ENCODE results near the gene SHC2. TPM values are rescaled to one million over a fixed set of nuclear protein-coding genes. Genes with fewer than 3 reads are reported as not detected.
A peak's percentile ranks its signal among the peaks of the same experiment; 100 is the strongest.
"Not testable (repeated sequence)": the region's sequence is repeated elsewhere in the genome, so short reads cannot be mapped to it uniquely, and the experiment has no call there.

Gene SHC2
- total RNA-seq, 1 donor from 2014 or later, result 35.4 TPM

DNA sequence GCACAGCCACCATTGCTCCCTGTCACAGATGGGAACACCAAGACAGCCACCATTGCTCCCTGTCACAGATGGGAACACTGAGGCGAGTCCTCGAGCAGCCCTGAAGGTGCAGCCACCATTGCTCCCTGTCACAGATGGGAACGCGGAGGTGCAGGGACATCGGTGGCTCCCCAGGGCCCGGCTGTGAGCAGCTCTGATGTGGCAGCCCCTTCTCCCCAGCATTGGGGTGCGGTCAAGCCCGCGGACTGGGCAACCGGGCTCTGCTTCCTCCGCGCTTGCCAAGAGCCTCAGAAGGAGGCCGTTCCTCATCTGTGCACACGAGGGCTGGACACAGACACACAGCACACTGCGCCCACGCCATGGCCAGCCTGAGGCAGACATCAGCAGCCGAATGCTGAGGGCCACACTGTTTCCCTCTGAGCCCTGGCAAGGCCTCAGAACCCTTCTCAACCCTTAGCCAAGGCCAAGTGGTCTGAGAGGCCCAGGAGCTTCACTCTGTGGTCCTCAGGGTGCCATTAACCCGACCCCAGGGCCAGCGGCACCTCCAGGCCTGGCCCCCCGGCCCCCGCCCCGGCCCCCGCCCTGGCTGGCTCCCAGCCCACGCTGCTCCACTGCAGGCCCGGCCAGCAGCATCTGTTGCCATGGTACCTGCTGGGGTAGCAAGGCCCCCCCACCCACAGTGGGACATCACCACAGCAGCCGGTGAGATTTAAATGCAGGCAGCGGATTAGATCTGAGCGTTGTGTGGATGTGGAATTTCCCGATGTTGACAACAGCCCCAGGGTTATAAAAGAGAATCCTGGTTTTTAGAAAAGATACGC is 70.2 kb downstream of the SHC2 start:
- DNase-seq (ENCODE audit: extremely low spot score, unreplicated experiment), result no peak

DNA sequence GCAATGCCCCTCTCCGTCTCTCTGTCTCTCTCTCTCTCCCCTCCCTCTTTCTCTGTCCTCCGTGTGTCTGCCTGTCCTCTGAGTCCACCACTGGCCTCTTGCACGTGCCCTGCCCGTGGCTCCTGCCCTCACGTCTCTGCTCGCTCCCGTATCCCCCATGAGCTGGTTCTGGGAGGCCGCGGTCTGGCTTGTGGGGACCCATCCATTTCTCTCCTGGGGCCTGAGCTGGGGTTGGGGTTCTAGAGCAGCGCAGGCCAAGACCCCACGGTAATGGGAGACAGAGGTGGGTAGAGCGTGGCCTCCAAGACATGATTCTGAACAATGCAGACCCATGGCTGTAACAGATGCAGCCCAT is 70.9 kb downstream of the SHC2 start:
- no peaks in the 10 kb centered on the region for H3K9me3 Mint-ChIP-seq
- TF ChIP-seq, protein P1, sequence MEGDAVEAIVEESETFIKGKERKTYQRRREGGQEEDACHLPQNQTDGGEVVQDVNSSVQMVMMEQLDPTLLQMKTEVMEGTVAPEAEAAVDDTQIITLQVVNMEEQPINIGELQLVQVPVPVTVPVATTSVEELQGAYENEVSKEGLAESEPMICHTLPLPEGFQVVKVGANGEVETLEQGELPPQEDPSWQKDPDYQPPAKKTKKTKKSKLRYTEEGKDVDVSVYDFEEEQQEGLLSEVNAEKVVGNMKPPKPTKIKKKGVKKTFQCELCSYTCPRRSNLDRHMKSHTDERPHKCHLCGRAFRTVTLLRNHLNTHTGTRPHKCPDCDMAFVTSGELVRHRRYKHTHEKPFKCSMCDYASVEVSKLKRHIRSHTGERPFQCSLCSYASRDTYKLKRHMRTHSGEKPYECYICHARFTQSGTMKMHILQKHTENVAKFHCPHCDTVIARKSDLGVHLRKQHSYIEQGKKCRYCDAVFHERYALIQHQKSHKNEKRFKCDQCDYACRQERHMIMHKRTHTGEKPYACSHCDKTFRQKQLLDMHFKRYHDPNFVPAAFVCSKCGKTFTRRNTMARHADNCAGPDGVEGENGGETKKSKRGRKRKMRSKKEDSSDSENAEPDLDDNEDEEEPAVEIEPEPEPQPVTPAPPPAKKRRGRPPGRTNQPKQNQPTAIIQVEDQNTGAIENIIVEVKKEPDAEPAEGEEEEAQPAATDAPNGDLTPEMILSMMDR (conservative IDR thresholded peaks at IDR 0.05), result no peak

More for the DNA sequence above, 70.2 kb downstream of the SHC2 start:
- Mint-ChIP-seq H3K27ac (no peak overlapping the region), H3K4me1 (ENCODE audit: unreplicated experiment) (no peaks in the 10 kb centered on the region), H3K27me3 (peaks cover 7% of the 10 kb centered on the region), H3K4me3 (no peak overlapping the region), H3K36me3 (no peaks in the 10 kb centered on the region), H3K9me3 (peaks cover 2% of the 10 kb centered on the region)
- TF ChIP-seq, protein P1 (conservative IDR thresholded peaks at IDR 0.05), result no peak

DNA sequence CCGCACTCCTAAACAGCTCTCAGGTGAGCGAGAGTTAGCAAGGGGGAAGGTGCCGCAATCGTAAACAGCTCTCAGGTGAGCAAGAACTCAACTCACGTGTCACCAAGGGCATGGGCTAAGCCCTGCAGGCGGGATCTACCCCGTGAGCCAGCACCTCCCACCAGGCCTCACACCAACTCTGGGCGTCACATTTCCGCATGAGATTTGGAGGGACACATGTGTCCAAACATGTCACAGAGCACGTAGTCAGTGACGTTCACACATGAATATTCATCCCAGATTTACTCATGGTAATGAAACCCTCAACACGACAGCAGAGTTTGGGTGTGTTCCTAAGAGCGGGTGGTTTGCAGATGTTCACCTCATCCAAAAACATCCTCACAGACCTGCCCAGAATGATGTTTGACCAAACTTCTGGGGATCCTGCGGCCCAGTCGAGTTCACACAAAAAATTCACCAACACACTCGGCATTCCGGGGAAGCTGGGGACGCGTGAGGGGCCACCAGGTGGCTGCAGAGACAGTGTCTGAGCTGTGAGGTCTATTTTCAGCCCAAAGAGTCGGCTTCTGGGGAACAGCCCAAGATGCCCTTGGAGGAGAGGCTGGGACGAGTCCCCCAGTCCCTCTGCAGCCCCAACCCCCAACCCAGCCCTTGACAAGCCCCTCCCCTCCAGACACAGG is 71.4 kb downstream of the SHC2 start:
- Mint-ChIP-seq H3K27ac (no peak overlapping the region), H3K9me3 (no peaks in the 10 kb centered on the region)
- no peak for DNase-seq (ENCODE audit: extremely low spot score, unreplicated experiment)

More for the DNA sequence above, 70.9 kb downstream of the SHC2 start:
- no peak for DNase-seq (ENCODE audit: extremely low spot score, unreplicated experiment)
- no peaks in the 10 kb centered on the region for H3K36me3 Mint-ChIP-seq
- H3K27ac Mint-ChIP-seq, result no peak overlapping the region
- H3K4me1 Mint-ChIP-seq (ENCODE audit: unreplicated experiment), result no peaks in the 10 kb centered on the region
- H3K4me3 Mint-ChIP-seq, result no peak overlapping the region
- H3K27me3 Mint-ChIP-seq, result peaks cover 7% of the 10 kb centered on the region

DNA sequence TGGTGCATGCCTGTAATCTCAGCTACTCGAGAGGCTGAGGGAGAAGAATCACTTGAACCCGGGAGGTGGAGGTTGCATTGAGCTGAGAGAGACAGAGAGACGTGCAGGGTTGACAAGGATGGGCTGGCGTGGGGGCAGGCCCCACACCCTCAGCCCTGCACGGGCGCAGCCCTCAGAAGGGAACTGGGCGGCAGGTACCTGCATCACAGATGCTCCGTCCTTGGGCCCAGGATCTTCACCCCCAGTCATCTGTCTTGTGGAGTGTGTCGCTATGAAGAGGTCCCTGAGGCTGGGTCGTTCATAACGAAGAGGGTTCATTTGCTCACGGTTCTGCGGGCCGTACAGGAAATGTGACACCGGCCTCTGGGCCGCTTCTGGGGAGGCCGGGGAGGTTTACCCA is 72.1 kb downstream of the SHC2 start:
- Mint-ChIP-seq H3K27me3 (peaks cover 10% of the 10 kb centered on the region), H3K4me1 (ENCODE audit: unreplicated experiment) (peaks cover 5% of the 10 kb centered on the region), H3K9me3 (no peaks in the 10 kb centered on the region), H3K4me3 (no peak overlapping the region), H3K36me3 (no peaks in the 10 kb centered on the region), H3K27ac (no peak overlapping the region)
- DNase-seq (ENCODE audit: extremely low spot score, unreplicated experiment), result no peak
- TF ChIP-seq, protein P1 (conservative IDR thresholded peaks at IDR 0.05), result no peak

More for the DNA sequence above, 71.4 kb downstream of the SHC2 start:
- H3K36me3 Mint-ChIP-seq, result no peaks in the 10 kb centered on the region
- no peak overlapping the region for H3K4me3 Mint-ChIP-seq
- peaks cover 7% of the 10 kb centered on the region for H3K27me3 Mint-ChIP-seq
- H3K4me1 Mint-ChIP-seq (ENCODE audit: unreplicated experiment), result peaks cover 3% of the 10 kb centered on the region
- TF ChIP-seq, protein P1 (conservative IDR thresholded peaks at IDR 0.05), result no peak

DNA sequence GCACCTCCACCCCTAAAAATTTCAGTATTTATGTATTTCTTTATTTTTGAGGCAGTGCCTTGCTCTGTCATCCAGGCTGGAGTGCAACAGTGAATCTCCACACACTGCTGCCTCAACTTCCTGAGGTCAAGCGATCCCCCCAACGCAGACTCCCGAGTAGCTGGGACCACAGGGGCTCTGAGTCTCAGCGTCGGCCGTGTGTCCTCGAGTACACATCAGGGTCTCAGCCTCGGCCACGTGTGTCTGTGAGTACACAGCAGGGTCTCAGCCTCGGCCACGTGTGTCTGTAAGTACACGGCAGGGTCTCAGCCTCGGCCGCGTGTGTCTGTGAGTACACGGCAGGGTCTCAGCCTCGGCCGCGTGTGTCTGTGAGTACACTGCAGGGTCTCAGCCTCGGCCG is 73.1 kb downstream of the SHC2 start:
- Mint-ChIP-seq H3K27me3 (peaks cover 15% of the 10 kb centered on the region), H3K36me3 (no peaks in the 10 kb centered on the region), H3K4me3 (no peak overlapping the region), H3K9me3 (no peaks in the 10 kb centered on the region), H3K27ac (peak overlapping the region; percentile 75), H3K4me1 (ENCODE audit: unreplicated experiment) (peaks cover 5% of the 10 kb centered on the region)
- TF ChIP-seq, protein P1 (conservative IDR thresholded peaks at IDR 0.05), result no peak
- DNase-seq (ENCODE audit: extremely low spot score, unreplicated experiment), result no peak

DNA sequence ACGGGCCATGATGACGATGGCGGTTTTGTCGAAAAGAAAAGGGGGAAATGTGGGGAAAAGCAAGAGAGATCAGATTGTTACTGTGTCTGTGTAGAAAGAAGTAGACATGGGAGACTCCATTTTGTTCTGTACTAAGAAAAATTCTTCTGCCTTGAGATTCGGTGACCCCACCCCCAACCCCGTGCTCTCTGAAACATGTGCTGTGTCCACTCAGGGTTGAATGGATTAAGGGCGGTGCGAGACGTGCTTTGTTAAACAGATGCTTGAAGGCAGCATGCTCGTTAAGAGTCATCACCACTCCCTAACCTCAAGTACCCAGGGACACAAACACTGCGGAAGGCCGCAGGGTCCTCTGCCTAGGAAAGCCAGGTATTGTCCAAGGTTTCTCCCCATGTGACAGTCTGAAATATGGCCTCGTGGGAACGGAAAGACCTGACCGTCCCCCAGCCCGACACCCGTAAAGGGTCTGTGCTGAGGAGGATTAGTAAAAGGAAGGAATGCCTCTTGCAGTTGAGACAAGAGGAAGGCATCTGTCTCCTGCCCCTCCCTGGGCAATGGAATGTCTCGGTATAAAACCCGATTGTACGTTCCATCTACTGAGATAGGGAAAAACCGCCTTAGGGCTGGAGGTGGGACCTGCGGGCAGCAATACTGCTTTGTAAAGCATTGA is 74.1 kb downstream of the SHC2 start:
- peak overlapping the region; percentile 41 for H3K4me3 Mint-ChIP-seq
- not testable (repeated sequence) for DNase-seq (ENCODE audit: extremely low spot score, unreplicated experiment); H3K9me3 Mint-ChIP-seq; H3K36me3 Mint-ChIP-seq; H3K4me1 Mint-ChIP-seq (ENCODE audit: unreplicated experiment)
- H3K27me3 Mint-ChIP-seq, result peaks cover 17% of the 10 kb centered on the region
- peak overlapping the region; percentile 85 for H3K27ac Mint-ChIP-seq

DNA sequence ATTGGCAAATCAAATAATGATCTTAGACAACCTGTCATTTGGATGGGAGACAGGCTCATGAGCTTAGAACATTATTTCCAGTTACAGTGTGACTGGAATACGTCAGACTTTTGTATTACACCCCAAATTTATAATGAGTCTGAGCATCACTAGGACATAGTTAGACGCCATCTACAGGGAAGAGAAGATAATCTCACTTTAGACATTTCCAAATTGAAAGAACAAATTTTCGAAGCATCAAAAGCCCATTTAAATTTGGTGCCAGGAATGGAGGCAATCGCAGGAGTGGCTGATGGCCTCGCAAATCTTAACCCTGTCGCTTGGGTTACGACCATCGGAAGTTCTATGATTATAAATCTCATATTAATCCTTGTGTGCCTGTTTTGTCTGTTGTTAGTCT is 74.6 kb downstream of the SHC2 start:
- not testable (repeated sequence) for H3K4me3 Mint-ChIP-seq; DNase-seq (ENCODE audit: extremely low spot score, unreplicated experiment); H3K36me3 Mint-ChIP-seq; H3K4me1 Mint-ChIP-seq (ENCODE audit: unreplicated experiment); H3K9me3 Mint-ChIP-seq
- peak overlapping the region; percentile 85 for H3K27ac Mint-ChIP-seq
- peaks cover 17% of the 10 kb centered on the region for H3K27me3 Mint-ChIP-seq

All from type B pancreatic cell (in vitro differentiated cells).